Lung microvascular endothelial cell (primary cell): ENCODE measurements around the gene SNX21. TPM values are rescaled to one million over a fixed set of nuclear protein-coding genes. Genes with fewer than 3 reads are reported as not detected.
"Not testable (repeated sequence)": the region's sequence is repeated elsewhere in the genome, so short reads cannot be mapped to it uniquely, and the experiment has no call there.

ENCODE experiments used
- DNase-seq, 2 donors: peaks; one replicate each; pipeline versions ENCODE4 v3.0.0 to v3.0.0-alpha.2; 2010; ENCODE audit warnings: low read depth in 2 of 2
- total RNA-seq: library from RNA; depleted of rRNA; stranded (reverse); fragments of >200 nt; gene quantifications from 2 replicates; pipeline ENCODE4 v1.2.1, GENCODE V29; 2014

SNX21 gene
- total RNA-seq = 9.4 and 11.9 TPM in 2 replicates

GRCh38 chr20:45833030-45833882, at the start of gene SNX21:
TSS of gene SNX21 (plus strand) at chr20:45833799. CDS start at chr20:45833920, 121 bp downstream.
- peak; percentile 60 to 88 for DNase-seq

GRCh38 chr20:45788351-45788750, 45.2 kb upstream of the SNX21 start:
- no peak for DNase-seq

GRCh38 chr20:45792317-45793118, 41.1 kb upstream of the SNX21 start:
- DNase-seq = peak in 1 of 2 donors; percentile 6

- no peak for DNase-seq
Measured at GRCh38 chr20:45796337-45797065, 37.1 kb upstream of the SNX21 start.

- not testable (repeated sequence) for DNase-seq
Measured at GRCh38 chr20:45797510-45797909, 36.1 kb upstream of the SNX21 start.

- not testable (repeated sequence) for DNase-seq
Measured at GRCh38 chr20:45797955-45798354, 35.6 kb upstream of the SNX21 start.

GRCh38 chr20:45798935-45799642, 34.5 kb upstream of the SNX21 start:
- DNase-seq = peak; percentile 55 to 66

- DNase-seq = peak in 1 of 2 donors; percentile 47
Measured at GRCh38 chr20:45801851-45802250, 31.7 kb upstream of the SNX21 start.

- peak in 1 of 2 donors; percentile 77 for DNase-seq
Measured at GRCh38 chr20:45810191-45810970, 23.2 kb upstream of the SNX21 start.

- DNase-seq = peak; percentile 99 to 100
Measured at GRCh38 chr20:45812157-45813005, 21.2 kb upstream of the SNX21 start, which contains the start of gene UBE2C. TSS of gene UBE2C (plus strand) at chr20:45812644. CDS start at chr20:45812696, 52 bp downstream.

GRCh38 chr20:45813006-45813340, 20.6 kb upstream of the SNX21 start:
- no peak for DNase-seq

- DNase-seq = no peak
Measured at GRCh38 chr20:45813489-45813888, 20.1 kb upstream of the SNX21 start.

GRCh38 chr20:45814314-45814713, 19.3 kb upstream of the SNX21 start:
- no peak for DNase-seq

GRCh38 chr20:45816951-45817350, 16.6 kb upstream of the SNX21 start:
- no peak for DNase-seq

GRCh38 chr20:45817376-45818194, 16.0 kb upstream of the SNX21 start:
- DNase-seq = peak in 1 of 2 donors; percentile 62

GRCh38 chr20:45818239-45818638, 15.4 kb upstream of the SNX21 start:
- no peak for DNase-seq

- no peak for DNase-seq
Measured at GRCh38 chr20:45819466-45819865, 14.1 kb upstream of the SNX21 start.

- no peak for DNase-seq
Measured at GRCh38 chr20:45821947-45822346, 11.7 kb upstream of the SNX21 start.
